Brain microvascular endothelial cell (primary cell): ENCODE results near the gene HELQ.

ENCODE experiments used
- DNase-seq: peaks from one replicate; pipeline ENCODE4 v3.0.0-alpha.2; 2020
- H3K27ac ChIP-seq: fragments of 250-450 bp; sonication (Bioruptor Pico); 2 replicates; pipeline ENCODE4 v1.5.1; 2020; ENCODE audit warnings: mild to moderate bottlenecking, moderate library complexity
- H3K27me3 ChIP-seq: fragments of 250-450 bp; sonication (Bioruptor Pico); replicated peaks from 2 replicates; pipeline ENCODE4 v1.5.1; 2020; ENCODE audit warnings: mild to moderate bottlenecking
- H3K36me3 ChIP-seq: fragments of 250-450 bp; sonication (Bioruptor Pico); replicated peaks from 2 replicates; pipeline ENCODE4 v1.5.1; 2020; ENCODE audit warnings: mild to moderate bottlenecking
- H3K4me3 ChIP-seq: 2 replicates; pipeline ENCODE4 v1.5.1; 2011; ENCODE audit warnings: low read depth, mild to moderate bottlenecking, control low read depth, low read length, moderate library complexity
- CTCF ChIP-seq: IDR thresholded peaks from 2 replicates; pipeline ENCODE4 v1.5.1; 2011; ENCODE audit warnings: low read depth, mild to moderate bottlenecking, moderate library complexity, low read length, control low read depth, inconsistent platforms; ENCODE audit errors: missing control alignments
- in situ Hi-C: cut with HindIII; loops from 2 replicates; pipeline ENCODE4 v1.10.0; 2017; ENCODE audit warnings: low sequenced_read_pairs, low pct_ligation_motif_present

The HELQ gene

GRCh38 chr4:83370640-83370906, 85.0 kb downstream of the HELQ start:
- Histone ChIP-seq H3K27ac (no peak overlapping the region), H3K27me3 (no peaks in the 10 kb centered on the region), H3K4me3 (no peak overlapping the region), H3K36me3 (no peaks in the 10 kb centered on the region)
- in situ Hi-C loops, result no loop called here
- peak; percentile 8 for DNase-seq
- no peak for TF ChIP-seq CTCF

GRCh38 chr4:83369831-83370639, 85.6 kb downstream of the HELQ start:
- no peak overlapping the region for H3K27ac ChIP-seq
- DNase-seq, result no peak
- H3K36me3 ChIP-seq, result no peaks in the 10 kb centered on the region
- TF ChIP-seq CTCF, result no peak
- H3K27me3 ChIP-seq, result no peaks in the 10 kb centered on the region
- H3K4me3 ChIP-seq, result no peak overlapping the region
- in situ Hi-C loops, result no loop called here

- no peak for DNase-seq
- no peak overlapping the region for H3K27ac ChIP-seq
- H3K4me3 ChIP-seq, result no peak overlapping the region
- H3K36me3 ChIP-seq, result no peaks in the 10 kb centered on the region
- in situ Hi-C loops, result no loop called here
- no peak for TF ChIP-seq CTCF
- no peaks in the 10 kb centered on the region for H3K27me3 ChIP-seq
These were observed 91.3 kb downstream of the HELQ start for GRCh38 chr4:83364312-83364711.

DNA sequence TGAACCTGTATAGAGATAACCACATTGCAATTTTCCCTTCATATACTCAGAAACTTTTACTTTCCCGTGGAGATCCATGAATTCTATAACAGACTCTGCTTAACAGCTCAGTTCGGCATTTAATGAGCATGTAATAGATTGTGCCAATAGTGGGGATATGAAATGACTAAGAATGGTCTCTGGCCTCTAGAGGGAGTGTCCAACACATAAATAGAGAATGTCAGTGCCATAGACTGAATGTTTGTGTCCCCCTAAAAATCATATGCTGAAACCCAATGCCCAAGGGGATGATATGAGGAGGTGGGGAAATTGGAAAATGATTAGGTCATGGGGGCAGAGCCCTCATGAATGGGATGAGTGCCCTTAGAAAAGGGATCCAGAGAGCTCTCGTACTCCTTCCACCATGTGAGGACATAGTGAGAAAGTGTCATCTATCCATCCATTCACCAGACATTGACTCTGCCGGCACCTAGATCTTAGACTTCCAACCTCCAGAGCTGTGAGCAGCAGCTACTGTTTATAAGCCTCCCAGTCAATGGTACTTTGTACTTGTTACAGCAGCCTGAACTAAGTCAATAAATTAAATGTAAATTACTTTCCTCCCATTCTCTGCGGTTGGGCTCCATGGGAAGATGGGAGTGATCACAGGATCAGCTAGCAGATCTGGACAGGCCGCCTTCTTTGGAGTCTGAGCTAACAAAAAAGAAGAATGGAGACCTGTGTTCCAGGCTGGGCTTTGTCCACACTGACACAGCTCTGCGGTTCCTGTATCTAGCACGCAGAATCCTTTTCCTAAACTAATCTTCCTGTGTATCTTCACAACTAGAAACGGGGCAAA, 92.9 kb downstream of the HELQ start:
- Histone ChIP-seq H3K36me3 (no peaks in the 10 kb centered on the region), H3K4me3 (no peak overlapping the region), H3K27me3 (no peaks in the 10 kb centered on the region), H3K27ac (no peak overlapping the region)
- in situ Hi-C loops, result no loop called here
- peak; percentile 57 for TF ChIP-seq CTCF
- DNase-seq, result peak; percentile 25

GRCh38 chr4:83361416-83362103, 94.1 kb downstream of the HELQ start:
- no peaks in the 10 kb centered on the region for H3K36me3 ChIP-seq

More at GRCh38 chr4:83361416-83362103, 94.1 kb downstream of the HELQ start:
- in situ Hi-C loops, result no loop called here
- no peak overlapping the region for H3K4me3 ChIP-seq
- H3K27me3 ChIP-seq, result no peaks in the 10 kb centered on the region
- no peak overlapping the region for H3K27ac ChIP-seq
- DNase-seq, result no peak
- TF ChIP-seq CTCF, result no peak
